PC-9 (cell line): Measurements from ENCODE around the gene DLG1. TPM values are rescaled to one million over a fixed set of nuclear protein-coding genes. Genes with fewer than 3 reads are reported as not detected.
A peak's percentile ranks its signal among the peaks of the same experiment; 100 is the strongest.

ENCODE experiments used
- BruUV-seq: library from RNA; stranded (reverse); fragments of 400-500 nt; replicated peaks from 2 replicates; lab custom pipeline; 2021; lab: Mats Ljungman, UMichigan
- CTCF ChIA-PET: fragments of 300-600 bp; sonication (Branson Sonifier 250); formaldehyde crosslinking; loops from one replicate; lab custom pipeline; 2022; ENCODE audit warnings: antibody characterized with exemption; lab: Charles Lee
- POLR2A ChIA-PET: fragments of 300-600 bp; sonication (Branson Sonifier 250); formaldehyde crosslinking; loops from one replicate; lab custom pipeline; 2022; ENCODE audit warnings: antibody characterized with exemption; ENCODE audit not compliant: unreplicated experiment; lab: Charles Lee
- DNase-seq, 2 experiments: peaks; one replicate each; pipeline versions ENCODE4 v3.0.0 to v3.0.0-alpha.2; 2015 to 2022; ENCODE audit warnings: mixed read lengths in 1 of 2
- H2AFZ ChIP-seq: fragments of 200-600 bp; sonication (generic); 2 replicates; pipeline ENCODE4 v1.8.1; 2017; ENCODE audit warnings: antibody characterized with exemption
- H3F3A ChIP-seq: fragments of 200-600 bp; sonication (generic); 2 replicates; pipeline ENCODE4 v1.8.1; 2017; ENCODE audit warnings: antibody characterized with exemption, mild to moderate bottlenecking, low read depth; ENCODE audit not compliant: insufficient read depth
- H3K27ac ChIP-seq: fragments of 200-600 bp; sonication (generic); 2 replicates; pipeline ENCODE4 v1.6.1; 2016; ENCODE audit warnings: mixed run types
- H3K27me3 ChIP-seq: fragments of 200-600 bp; sonication (generic); 2 replicates; pipeline ENCODE4 v1.6.1; 2016; ENCODE audit warnings: low read depth, mixed run types; ENCODE audit not compliant: insufficient read depth
- H3K36me3 ChIP-seq: fragments of 200-600 bp; sonication (generic); 2 replicates; pipeline ENCODE4 v1.6.1; 2016; ENCODE audit warnings: low read depth, mixed run types
- H3K4me1 ChIP-seq: fragments of 200-600 bp; sonication (generic); replicated peaks from 2 replicates; pipeline ENCODE4 v1.6.1; 2016; ENCODE audit warnings: mixed run types; ENCODE audit not compliant: insufficient read depth
- H3K4me2 ChIP-seq: fragments of 200-600 bp; sonication (generic); 2 replicates; pipeline ENCODE4 v1.6.1; 2017; ENCODE audit warnings: mixed run types
- H3K4me3 ChIP-seq: fragments of 200-600 bp; sonication (generic); 2 replicates; pipeline ENCODE4 v1.6.1; 2016; ENCODE audit warnings: mixed run types
- H3K79me2 ChIP-seq: fragments of 200-600 bp; sonication (generic); 2 replicates; pipeline ENCODE4 v1.6.1; 2017; ENCODE audit warnings: low read depth, mixed run types
- H3K9me2 ChIP-seq: fragments of 200-600 bp; sonication (generic); 2 replicates; pipeline ENCODE4 v1.8.1; 2017; ENCODE audit warnings: mild to moderate bottlenecking; ENCODE audit not compliant: insufficient read depth
- H3K9me3 ChIP-seq: fragments of 200-600 bp; sonication (generic); 2 replicates; pipeline ENCODE4 v1.8.1; 2016; ENCODE audit warnings: low read depth; ENCODE audit not compliant: insufficient read depth
- H4K20me1 ChIP-seq: fragments of 200-600 bp; sonication (generic); 2 replicates; pipeline ENCODE4 v1.8.1; 2017; ENCODE audit not compliant: insufficient read depth
- EZH2 ChIP-seq: fragments of 200-600 bp; sonication (generic); IDR thresholded peaks from 2 replicates; pipeline ENCODE4 v1.8.0; 2017; ENCODE audit warnings: antibody characterized with exemption, low read depth
- intact Hi-C: fragments of 100-400 bp; cut with micrococcal nuclease; formaldehyde crosslinking; loops from one replicate; pipeline ENCODE4 v1.10.0; 2022; ENCODE audit not compliant: unreplicated experiment
- total RNA-seq: library from RNA; stranded (reverse); gene quantifications from 2 replicates; pipeline ENCODE4 v1.2.3, GENCODE V29; 2021
- TF ChIP-seq, protein P1 (sequence below): fragments of 200-600 bp; sonication (generic); conservative IDR thresholded peaks from 2 replicates; pipeline ENCODE4 v1.6.1; 2017; ENCODE audit warnings: mixed run types, antibody characterized with exemption, mild to moderate bottlenecking, moderate library complexity

The DLG1 gene
- total RNA-seq, 1 experiment from 2014 or later: 201 TPM

DNA sequence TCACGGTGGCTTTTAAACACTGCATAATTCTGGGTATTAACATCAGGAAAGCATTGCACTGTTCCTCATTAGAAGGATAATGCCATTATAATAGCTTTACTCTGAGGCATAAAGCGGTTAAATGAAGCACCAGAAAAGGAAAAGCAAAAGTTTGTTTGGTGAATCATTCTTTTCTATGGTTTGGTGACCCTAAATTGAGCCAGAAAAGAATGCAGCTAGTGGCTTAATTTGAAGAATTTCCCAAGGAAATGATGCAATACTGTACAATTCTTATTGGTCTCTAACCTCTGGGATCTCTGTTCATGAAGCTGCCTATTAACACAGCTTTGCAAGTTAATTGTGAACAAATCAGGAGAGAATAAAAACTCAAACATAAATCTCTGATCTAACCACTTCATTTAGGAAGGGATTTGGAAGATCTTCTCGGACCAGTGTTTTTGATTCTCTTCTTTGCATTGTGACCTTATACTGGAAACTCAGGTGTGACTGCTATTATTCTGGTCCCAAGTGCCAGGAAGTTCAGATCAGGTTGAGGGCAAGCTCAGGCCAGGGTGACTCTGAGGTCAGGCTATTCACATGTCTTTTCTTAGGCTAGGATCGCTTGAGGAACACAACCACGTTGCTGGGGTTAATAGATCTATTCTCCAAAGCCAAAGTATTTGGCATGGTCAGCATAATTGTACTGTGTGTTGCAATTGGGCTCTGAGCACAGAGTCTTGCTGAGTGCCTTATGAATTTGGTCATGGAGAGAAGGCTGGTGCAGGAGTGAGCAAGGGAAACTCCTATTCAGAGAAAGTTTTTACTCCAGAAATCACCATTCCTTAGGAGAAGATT is 11.3 kb upstream of the DLG1 start:
- peak overlapping the region; percentile 6 for H2AFZ ChIP-seq

DNA sequence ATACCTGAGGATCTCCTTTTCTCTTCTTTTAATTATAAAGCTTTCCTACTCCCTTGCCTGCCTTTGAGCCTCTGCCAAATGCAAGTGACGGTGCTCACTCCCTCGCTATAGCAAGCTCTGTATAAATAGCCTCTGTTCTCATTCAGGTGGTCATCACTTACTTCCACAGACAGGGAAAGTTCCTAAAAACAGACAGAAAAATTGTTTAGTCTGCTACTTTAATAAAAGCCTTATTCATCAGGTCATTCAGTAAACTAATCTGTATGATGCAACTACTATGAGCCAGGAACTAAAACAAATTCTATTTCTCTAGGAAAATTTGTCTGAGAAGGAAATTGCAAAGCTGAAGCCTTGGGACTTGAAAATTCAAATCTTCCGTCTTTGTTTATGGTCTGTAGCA is 10.2 kb upstream of the DLG1 start:
- no peaks in the 10 kb centered on the region for H3K27me3 ChIP-seq
- H3K4me2 ChIP-seq: peak overlapping the region; percentile 69
- peak overlapping the region; percentile 34; the same call in 1 of the 2 replicates for H3K4me3 ChIP-seq
- no peaks in the 10 kb centered on the region for H4K20me1 ChIP-seq
- no TSS peak for BruUV-seq
- CTCF ChIA-PET: no interaction called here
- no peaks in the 10 kb centered on the region for H3K36me3 ChIP-seq
- peaks cover 75% of the 10 kb centered on the region for H3K4me1 ChIP-seq
- TF ChIP-seq, protein P1, sequence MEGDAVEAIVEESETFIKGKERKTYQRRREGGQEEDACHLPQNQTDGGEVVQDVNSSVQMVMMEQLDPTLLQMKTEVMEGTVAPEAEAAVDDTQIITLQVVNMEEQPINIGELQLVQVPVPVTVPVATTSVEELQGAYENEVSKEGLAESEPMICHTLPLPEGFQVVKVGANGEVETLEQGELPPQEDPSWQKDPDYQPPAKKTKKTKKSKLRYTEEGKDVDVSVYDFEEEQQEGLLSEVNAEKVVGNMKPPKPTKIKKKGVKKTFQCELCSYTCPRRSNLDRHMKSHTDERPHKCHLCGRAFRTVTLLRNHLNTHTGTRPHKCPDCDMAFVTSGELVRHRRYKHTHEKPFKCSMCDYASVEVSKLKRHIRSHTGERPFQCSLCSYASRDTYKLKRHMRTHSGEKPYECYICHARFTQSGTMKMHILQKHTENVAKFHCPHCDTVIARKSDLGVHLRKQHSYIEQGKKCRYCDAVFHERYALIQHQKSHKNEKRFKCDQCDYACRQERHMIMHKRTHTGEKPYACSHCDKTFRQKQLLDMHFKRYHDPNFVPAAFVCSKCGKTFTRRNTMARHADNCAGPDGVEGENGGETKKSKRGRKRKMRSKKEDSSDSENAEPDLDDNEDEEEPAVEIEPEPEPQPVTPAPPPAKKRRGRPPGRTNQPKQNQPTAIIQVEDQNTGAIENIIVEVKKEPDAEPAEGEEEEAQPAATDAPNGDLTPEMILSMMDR: no peak
- no peak for TF ChIP-seq EZH2
- H2AFZ ChIP-seq: peak overlapping the region; percentile 19; the same call in 1 of the 2 replicates
- intact Hi-C loops: no loop called here
- H3K79me2 ChIP-seq: no peaks in the 10 kb centered on the region
- H3K27ac ChIP-seq: peak overlapping the region; percentile 88
- POLR2A ChIA-PET: interaction anchor here (0.6 kb wide), 1 partner anchor 569 kb away, joined by 12 read pairs; the partner anchor contains the start of gene PAK2
- DNase-seq: no peak
- no peaks in the 10 kb centered on the region for H3K9me2 ChIP-seq
- H3F3A ChIP-seq: peaks cover 54% of the 10 kb centered on the region
- H3K9me3 ChIP-seq: peaks cover 5% of the 10 kb centered on the region

More for the DNA sequence above, 11.3 kb upstream of the DLG1 start:
- peak; percentile 70 to 96 for DNase-seq
- Histone ChIP-seq H3K4me3 (peak overlapping the region; percentile 34; the same call in 1 of the 2 replicates), H3K9me2 (no peaks in the 10 kb centered on the region), H3K27me3 (no peaks in the 10 kb centered on the region), H3K4me2 (peak overlapping the region; percentile 69), H3K36me3 (no peaks in the 10 kb centered on the region), H3F3A (peaks cover 54% of the 10 kb centered on the region), H4K20me1 (no peaks in the 10 kb centered on the region), H3K79me2 (no peaks in the 10 kb centered on the region), H3K27ac (peak overlapping the region; percentile 88), H3K4me1 (peaks cover 72% of the 10 kb centered on the region), H3K9me3 (peaks cover 5% of the 10 kb centered on the region)
- CTCF ChIA-PET: interaction anchor here (0.5 to 1.0 kb wide), 2 partner anchors 53 to 66 kb away, joined by 3 read pairs; no protein-coding TSS in a partner anchor
- no peak for TF ChIP-seq EZH2
- TF ChIP-seq, protein P1: no peak
- intact Hi-C loops: loop anchor here (1.0 kb wide), 1 partner anchor 9 kb away; no protein-coding TSS in a partner anchor
- POLR2A ChIA-PET: interaction anchor here (0.6 to 1.0 kb wide), 5 partner anchors 12 to 191 kb away, joined by 3 to 20 read pairs (median 5); partner anchors contain the start of gene DLG1
- BruUV-seq: TSS peak; percentile 73

DNA sequence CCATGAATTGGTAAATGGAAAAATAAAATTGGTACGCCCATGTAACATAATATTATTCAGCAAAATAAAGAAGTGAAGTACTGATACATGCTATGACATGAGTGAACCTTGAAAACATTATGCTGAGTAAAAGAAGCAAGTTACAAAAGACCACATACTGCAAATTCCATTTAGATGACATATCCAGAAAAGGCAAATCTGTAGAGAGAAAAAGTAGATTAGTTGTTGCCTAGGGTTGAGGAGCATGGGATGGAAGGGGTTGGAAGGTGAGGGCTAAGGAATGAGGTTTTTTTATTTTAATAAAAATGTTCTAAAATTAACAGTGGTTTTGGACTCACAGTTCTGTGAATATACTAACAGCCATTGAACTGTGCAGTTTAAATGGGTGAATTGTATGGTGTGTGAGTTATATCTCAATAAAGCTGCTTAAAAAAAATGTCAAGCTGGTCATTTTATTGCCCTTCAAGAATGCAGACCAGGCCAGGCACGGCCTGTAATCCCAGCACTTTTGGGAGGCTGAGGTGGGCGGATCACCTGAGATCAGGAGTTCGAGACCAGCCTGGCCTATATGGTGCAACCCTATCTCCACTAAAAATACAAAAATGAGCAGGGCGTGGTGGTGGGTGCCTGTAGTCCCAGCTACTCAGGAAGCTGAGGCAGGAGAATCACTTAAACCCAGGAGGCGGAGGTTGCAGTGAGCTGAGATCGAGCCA is 8.1 kb upstream of the DLG1 start:
- intact Hi-C loops: no loop called here
- no TSS peak for BruUV-seq
- CTCF ChIA-PET: no interaction called here

More for the DNA sequence above, 8.1 kb upstream of the DLG1 start:
- Histone ChIP-seq H2AFZ (no peak overlapping the region), H3K27me3 (no peaks in the 10 kb centered on the region), H3F3A (peaks cover 68% of the 10 kb centered on the region), H3K4me3 (no peak overlapping the region), H3K36me3 (no peaks in the 10 kb centered on the region), H3K27ac (peak overlapping the region; percentile 88), H3K9me3 (no peaks in the 10 kb centered on the region), H3K79me2 (no peaks in the 10 kb centered on the region), H3K4me2 (peak overlapping the region; percentile 22), H3K9me2 (no peaks in the 10 kb centered on the region; the same call in 1 of the 2 replicates), H3K4me1 (peaks cover 77% of the 10 kb centered on the region), H4K20me1 (no peaks in the 10 kb centered on the region)
- POLR2A ChIA-PET: interaction anchor here (0.6 to 0.7 kb wide), 2 partner anchors 182 to 183 kb away, joined by 4 to 7 read pairs; no protein-coding TSS in a partner anchor
- DNase-seq: peak in 1 of 2 experiments; percentile 91
- no peak for TF ChIP-seq EZH2
